ENCODE results near the gene LSM14A. TPM values are rescaled to one million over a fixed set of nuclear protein-coding genes. Genes with fewer than 3 reads are reported as not detected.
"Not testable (repeated sequence)": the region's sequence is repeated elsewhere in the genome, so short reads cannot be mapped to it uniquely, and the experiment has no call there.

The LSM14A gene
- total RNA-seq, 1 experiment from 2014 or later: 137 TPM

- no peak for DNase-seq (ENCODE audit: low read depth)
Observed at GRCh38 chr19:34228762-34229161, 56.5 kb downstream of the LSM14A start.

- DNase-seq (ENCODE audit: low read depth): no peak
Observed at GRCh38 chr19:34229721-34230120, 57.4 kb downstream of the LSM14A start.

GRCh38 chr19:34230820-34231219, 58.5 kb downstream of the LSM14A start:
- no peak for DNase-seq (ENCODE audit: low read depth)

- no peak for DNase-seq (ENCODE audit: low read depth)
Observed at GRCh38 chr19:34231439-34231838, 59.1 kb downstream of the LSM14A start.

- DNase-seq (ENCODE audit: low read depth): peak; percentile 96
Observed at GRCh38 chr19:34232566-34233481, 60.5 kb downstream of the LSM14A start.

GRCh38 chr19:34235425-34235940, 63.2 kb downstream of the LSM14A start:
- no peak for DNase-seq (ENCODE audit: low read depth)

- DNase-seq (ENCODE audit: low read depth): no peak
Observed at GRCh38 chr19:34236035-34236987, 64.0 kb downstream of the LSM14A start.

GRCh38 chr19:34237283-34237682, 65.0 kb downstream of the LSM14A start:
- DNase-seq (ENCODE audit: low read depth): no peak

GRCh38 chr19:34237939-34238338, 65.6 kb downstream of the LSM14A start:
- no peak for DNase-seq (ENCODE audit: low read depth)

- DNase-seq (ENCODE audit: low read depth): no peak
Observed at GRCh38 chr19:34241513-34242337, 69.4 kb downstream of the LSM14A start.

GRCh38 chr19:34243138-34243875, 71.0 kb downstream of the LSM14A start:
- DNase-seq (ENCODE audit: low read depth): peak; percentile 48

GRCh38 chr19:34243876-34244578, 71.7 kb downstream of the LSM14A start:
- no peak for DNase-seq (ENCODE audit: low read depth)

GRCh38 chr19:34244611-34245299, 72.5 kb downstream of the LSM14A start:
- DNase-seq (ENCODE audit: low read depth): no peak

GRCh38 chr19:34246340-34246739, 74.0 kb downstream of the LSM14A start:
- no peak for DNase-seq (ENCODE audit: low read depth)

- no peak for DNase-seq (ENCODE audit: low read depth)
Observed at GRCh38 chr19:34248941-34249340, 76.6 kb downstream of the LSM14A start.

GRCh38 chr19:34253167-34253566, 80.9 kb downstream of the LSM14A start:
- not testable (repeated sequence) for DNase-seq (ENCODE audit: low read depth)

- not testable (repeated sequence) for DNase-seq (ENCODE audit: low read depth)
Observed at GRCh38 chr19:34253681-34254045, 81.4 kb downstream of the LSM14A start.

GRCh38 chr19:34254046-34254697, 81.9 kb downstream of the LSM14A start, which contains the start of gene GARRE1:
TSS of gene GARRE1 (plus strand) at chr19:34254554. CDS start at chr19:34300474, 45,920 bp downstream.
- DNase-seq (ENCODE audit: low read depth): peak; percentile 35

Data from HT1080 (cell line).